Liver (tissue), 9 donors: ENCODE data around the gene LENEP. TPM values are rescaled to one million over a fixed set of nuclear protein-coding genes. Genes with fewer than 3 reads are reported as not detected.
A peak's percentile ranks its signal among the peaks of the same experiment; 100 is the strongest.

ENCODE experiments used
- DNase-seq: peaks from one replicate; pipeline ENCODE4 v3.0.0-alpha.2; 2017; ENCODE audit warnings: low spot score
- H3K27ac ChIP-seq, 2 donors: one replicate each; pipeline ENCODE4 v1.7.0; 2013; ENCODE audit warnings: inconsistent platforms in 2 of 2, low read length in 2 of 2, control low read depth in 1 of 2, low read depth in 1 of 2, mild to moderate bottlenecking in 1 of 2
- H3K27me3 ChIP-seq, 4 donors: one replicate each; pipeline versions ENCODE4 v1.6.1 to v1.7.0; 2013; ENCODE audit warnings: low read length in 3 of 4, inconsistent platforms in 1 of 4, mild to moderate bottlenecking in 1 of 4, moderate library complexity in 1 of 4; ENCODE audit not compliant: control insufficient read depth in 4 of 4, insufficient read depth in 4 of 4
- H3K36me3 ChIP-seq, 4 donors: one replicate each; pipeline versions ENCODE4 v1.6.1 to v1.7.0; 2013; ENCODE audit warnings: low read length in 3 of 4, mild to moderate bottlenecking in 3 of 4, low read depth in 1 of 4, moderate library complexity in 1 of 4; ENCODE audit not compliant: control insufficient read depth in 4 of 4, insufficient read depth in 3 of 4
- H3K4me1 ChIP-seq, 4 donors: one replicate each; pipeline versions ENCODE4 v1.6.1 to v1.7.0; 2013; ENCODE audit warnings: low read length in 3 of 4, mild to moderate bottlenecking in 3 of 4, moderate library complexity in 1 of 4; ENCODE audit not compliant: control insufficient read depth in 4 of 4, insufficient read depth in 4 of 4
- H3K4me3 ChIP-seq, 3 donors: one replicate each; pipeline versions ENCODE4 v1.6.1 to v1.7.0; 2013; ENCODE audit warnings: low read length in 3 of 3, control low read depth in 1 of 3, low read depth in 1 of 3, mild to moderate bottlenecking in 1 of 3
- H3K9ac ChIP-seq, 2 donors: one replicate each; pipeline ENCODE4 v1.7.0; 2013; ENCODE audit warnings: low read length in 2 of 2, mild to moderate bottlenecking in 2 of 2, moderate library complexity in 2 of 2, control low read depth in 1 of 2, low read depth in 1 of 2
- H3K9me3 ChIP-seq, 4 donors: one replicate each; pipeline versions ENCODE4 v1.6.1 to v1.7.0; 2013; ENCODE audit warnings: low read length in 3 of 4; ENCODE audit not compliant: control insufficient read depth in 4 of 4
- FOXA1 ChIP-seq: IDR thresholded peaks from 2 replicates; pipeline ENCODE4 v1.6.1; 2016; ENCODE audit warnings: antibody characterized with exemption
- FOXA2 ChIP-seq: IDR thresholded peaks from 2 replicates; pipeline ENCODE4 v1.6.1; 2016; ENCODE audit warnings: antibody characterized with exemption
- GABPA ChIP-seq, 2 donors: IDR thresholded peaks in 1 of 2; conservative IDR thresholded peaks in 1 of 2; 2 replicates each; pipeline ENCODE4 v1.6.1; 2016; ENCODE audit warnings: antibody characterized with exemption in 2 of 2, mild to moderate bottlenecking in 1 of 2, moderate library complexity in 1 of 2
- HNF4A ChIP-seq, 2 donors: conservative IDR thresholded peaks; 2 replicates each; pipeline ENCODE4 v1.6.1; 2016; ENCODE audit warnings: antibody characterized with exemption in 2 of 2, mild to moderate bottlenecking in 2 of 2
- HNF4G ChIP-seq: IDR thresholded peaks from 2 replicates; pipeline ENCODE4 v1.6.1; 2016; ENCODE audit warnings: antibody characterized with exemption
- JUND ChIP-seq, 2 donors: IDR thresholded peaks; 2 replicates each; pipeline ENCODE4 v1.6.1; 2016; ENCODE audit warnings: antibody characterized with exemption in 2 of 2
- NR2F2 ChIP-seq: IDR thresholded peaks from 2 replicates; pipeline ENCODE4 v1.6.1; 2016; ENCODE audit warnings: antibody characterized with exemption
- RAD21 ChIP-seq, 2 donors: IDR thresholded peaks; 2 replicates each; pipeline ENCODE4 v1.6.1; 2016; ENCODE audit warnings: antibody characterized with exemption in 2 of 2, mild to moderate bottlenecking in 2 of 2
- RXRA ChIP-seq, 2 donors: IDR thresholded peaks; 2 replicates each; pipeline ENCODE4 v1.6.1; 2017 to 2018; ENCODE audit warnings: antibody characterized with exemption in 2 of 2, mild to moderate bottlenecking in 1 of 2
- SP1 ChIP-seq: IDR thresholded peaks from 2 replicates; pipeline ENCODE4 v1.6.1; 2018; ENCODE audit warnings: antibody characterized with exemption, mild to moderate bottlenecking
- TAF1 ChIP-seq: conservative IDR thresholded peaks from 2 replicates; pipeline ENCODE4 v1.6.1; 2016; ENCODE audit warnings: antibody characterized with exemption, mild to moderate bottlenecking
- YY1 ChIP-seq: IDR thresholded peaks from 2 replicates; pipeline ENCODE4 v1.6.1; 2016; ENCODE audit warnings: antibody characterized with exemption, mild to moderate bottlenecking
- WGBS: extraction: QIAGEN DNeasy Blood & Tissue Kit; methylation state at CpG from one replicate; pipeline ENCODE4 v1.1.7; 2013; 5-methylcytosine and 5-hydroxymethylcytosine counted together
- polyA plus RNA-seq, 2 donors: library from polyadenylated mRNA; stranded (reverse) in 1 of 2; unstranded in 1 of 2; fragments of 200-250 nt in 1 of 2; fragments of >200 nt in 1 of 2; fragmentation: Nextera tagmentation in 1 of 2; extraction: Ambion mirVana in 1 of 2; gene quantifications; one replicate each; pipeline versions ENCODE4 v1.2.1 to v1.2.3, GENCODE V29; 2013 to 2015
- total RNA-seq, 2 donors: library from RNA; depleted of rRNA; stranded (reverse); fragments of >200 nt; gene quantifications; one replicate each; pipeline ENCODE4 v1.2.3, GENCODE V29; 2014
- TF ChIP-seq, protein P1 (sequence below): fragments of 150-350 bp; IDR thresholded peaks from 2 replicates; pipeline ENCODE4 v1.5.1; 2017; ENCODE audit warnings: improper control_type of control experiment, low read depth, low read length; ENCODE audit not compliant: missing input control
- TF ChIP-seq, protein P2 (sequence below): IDR thresholded peaks from 2 replicates; pipeline ENCODE4 v1.6.1; 2016; ENCODE audit warnings: antibody characterized with exemption
- donor health status: healthy.
- donor health status: healthy.
- donor health status: healthy.
- donor health status: healthy.
- donor health status: healthy.

Gene LENEP
- total and polyA plus RNA-seq, 4 donors = 0.42 TPM; not detected in 3

DNA sequence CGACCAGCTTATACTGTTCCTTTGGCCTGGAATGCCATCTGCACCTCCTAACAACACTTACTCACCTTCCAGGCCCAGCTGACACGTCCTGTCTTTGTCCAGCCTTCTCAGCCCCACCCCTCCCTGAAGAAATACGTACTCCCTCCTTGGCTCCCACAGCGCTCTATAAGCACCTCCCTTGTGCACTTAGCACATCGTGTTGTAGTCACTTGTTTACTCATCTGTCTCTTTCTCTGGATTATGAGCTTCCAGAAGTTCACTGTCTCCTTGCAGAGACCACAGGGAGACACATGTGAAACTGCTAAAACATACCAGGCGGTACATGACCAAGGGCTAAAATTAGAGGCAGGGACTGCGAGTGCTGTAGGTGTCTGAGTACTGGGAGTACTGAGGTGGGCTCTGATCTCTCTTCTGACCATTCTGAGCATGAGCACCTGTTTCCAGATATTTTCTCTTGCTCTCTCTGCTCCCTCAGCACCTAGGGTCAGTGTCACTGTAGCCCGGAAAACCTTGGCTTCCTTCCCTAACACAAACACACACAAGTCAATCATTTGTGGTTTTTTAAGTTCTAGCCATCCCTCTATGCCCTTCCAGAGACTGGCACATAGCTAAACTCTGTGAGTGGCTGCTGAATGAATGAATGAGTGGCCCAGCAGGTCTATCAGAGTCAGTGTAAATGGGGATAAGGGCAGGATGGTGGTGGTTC is 45.4 kb downstream of the LENEP start:
- Histone ChIP-seq H3K9ac (no peak overlapping the region), H3K9me3 (no peaks in the 10 kb centered on the region), H3K27me3 (no peaks in the 10 kb centered on the region), H3K36me3 (no peaks in the 10 kb centered on the region), H3K4me3 (no peak overlapping the region), H3K4me1 (peaks cover 6 to 26% (median 17%) of the 10 kb centered on the region in 4 donors), H3K27ac (peak overlapping the region in 1 of 2 donors; percentile 38)
- peak in 1 of 2 donors; percentile 21 for TF ChIP-seq HNF4A (conservative IDR thresholded peaks at IDR 0.05)
- TF ChIP-seq GABPA (IDR thresholded peaks at IDR 0.05 in 1 of 2, conservative IDR thresholded peaks at IDR 0.05 in 1 of 2) = no peak
- TF ChIP-seq SP1 = peak; percentile 27
- no peak for TF ChIP-seq HNF4G
- no peak for TF ChIP-seq TAF1
- TF ChIP-seq FOXA2 = no peak
- no peak for TF ChIP-seq JUND (IDR thresholded peaks at IDR 0.05)
- peak in 1 of 2 donors; percentile 8 for TF ChIP-seq RXRA (IDR thresholded peaks at IDR 0.05)
- WGBS = 47% methylated on average over 8 of the region's 8 CpGs
- DNase-seq = no peak

DNA sequence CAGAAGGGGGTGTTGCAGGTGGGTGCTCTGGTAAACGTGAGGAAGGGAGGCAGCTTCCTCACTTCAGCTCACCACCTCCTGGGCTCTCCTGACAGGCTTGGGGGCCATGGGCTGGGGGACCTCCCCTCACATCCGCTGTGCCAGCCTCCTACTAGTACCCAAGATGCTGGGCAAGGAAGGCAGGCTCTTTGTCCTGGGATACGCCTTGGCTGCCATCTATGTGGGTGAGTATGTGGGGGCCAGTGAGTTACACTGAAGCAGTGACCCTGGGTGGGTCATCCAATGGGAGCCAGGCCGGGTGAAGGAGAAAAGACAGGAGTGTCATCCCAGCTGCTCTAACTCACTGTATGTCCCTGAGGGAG is 45.9 kb downstream of the LENEP start:
- Histone ChIP-seq H3K9me3 (no peaks in the 10 kb centered on the region), H3K27me3 (no peaks in the 10 kb centered on the region), H3K36me3 (no peaks in the 10 kb centered on the region), H3K9ac (no peak overlapping the region), H3K27ac (peak overlapping the region in 1 of 2 donors; percentile 38), H3K4me3 (no peak overlapping the region), H3K4me1 (peaks cover 8 to 32% (median 22%) of the 10 kb centered on the region in 4 donors)
- WGBS = 81% methylated on average over 4 of the region's 4 CpGs
- no peak for DNase-seq
- TF ChIP-seq YY1 = no peak
- TF ChIP-seq, protein P1, sequence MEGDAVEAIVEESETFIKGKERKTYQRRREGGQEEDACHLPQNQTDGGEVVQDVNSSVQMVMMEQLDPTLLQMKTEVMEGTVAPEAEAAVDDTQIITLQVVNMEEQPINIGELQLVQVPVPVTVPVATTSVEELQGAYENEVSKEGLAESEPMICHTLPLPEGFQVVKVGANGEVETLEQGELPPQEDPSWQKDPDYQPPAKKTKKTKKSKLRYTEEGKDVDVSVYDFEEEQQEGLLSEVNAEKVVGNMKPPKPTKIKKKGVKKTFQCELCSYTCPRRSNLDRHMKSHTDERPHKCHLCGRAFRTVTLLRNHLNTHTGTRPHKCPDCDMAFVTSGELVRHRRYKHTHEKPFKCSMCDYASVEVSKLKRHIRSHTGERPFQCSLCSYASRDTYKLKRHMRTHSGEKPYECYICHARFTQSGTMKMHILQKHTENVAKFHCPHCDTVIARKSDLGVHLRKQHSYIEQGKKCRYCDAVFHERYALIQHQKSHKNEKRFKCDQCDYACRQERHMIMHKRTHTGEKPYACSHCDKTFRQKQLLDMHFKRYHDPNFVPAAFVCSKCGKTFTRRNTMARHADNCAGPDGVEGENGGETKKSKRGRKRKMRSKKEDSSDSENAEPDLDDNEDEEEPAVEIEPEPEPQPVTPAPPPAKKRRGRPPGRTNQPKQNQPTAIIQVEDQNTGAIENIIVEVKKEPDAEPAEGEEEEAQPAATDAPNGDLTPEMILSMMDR = no peak
- no peak for TF ChIP-seq FOXA1

DNA sequence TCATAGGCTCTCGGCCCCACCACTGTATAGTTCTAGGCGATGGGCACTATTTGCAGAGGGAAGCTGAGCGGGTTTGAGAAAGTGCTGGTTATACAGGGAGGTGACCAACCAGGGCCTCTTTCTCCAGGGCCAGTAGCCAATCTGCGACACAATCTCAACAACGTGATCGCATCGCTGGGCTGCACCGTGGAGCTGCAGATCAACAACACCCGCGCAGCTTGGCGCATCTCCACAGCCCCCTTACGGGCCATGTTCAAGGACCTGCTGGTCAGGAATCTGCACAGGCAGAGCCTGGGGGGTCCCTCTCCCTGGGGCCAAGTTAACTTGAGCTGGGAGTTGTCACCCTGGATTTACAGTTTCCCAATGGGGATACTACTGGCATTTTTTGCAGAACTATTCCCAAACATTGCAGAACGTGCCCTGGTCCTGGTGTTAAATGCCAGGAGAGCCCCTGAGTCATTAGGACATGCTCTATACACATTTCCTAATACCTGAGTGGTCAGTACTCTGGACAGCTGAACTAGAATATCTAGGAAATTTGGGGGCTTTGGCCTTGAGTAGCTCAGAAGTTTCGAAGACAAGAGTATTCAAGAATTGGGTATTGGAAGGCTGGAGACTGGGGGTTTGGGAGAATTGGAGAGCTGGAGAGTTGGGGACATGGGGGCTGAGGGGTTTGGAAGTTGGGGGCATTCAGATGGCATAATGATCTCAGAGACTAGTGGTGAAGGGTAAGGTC is 47.1 kb downstream of the LENEP start:
- no peak overlapping the region for H3K9ac ChIP-seq
- H3K4me1 ChIP-seq = peaks cover 10 to 43% (median 32%) of the 10 kb centered on the region in 4 donors
- no peak overlapping the region for H3K27ac ChIP-seq
- no peaks in the 10 kb centered on the region for H3K27me3 ChIP-seq
- H3K4me3 ChIP-seq = no peak overlapping the region
- H3K36me3 ChIP-seq = no peaks in the 10 kb centered on the region
- H3K9me3 ChIP-seq = no peaks in the 10 kb centered on the region
- TF ChIP-seq, protein P2, sequence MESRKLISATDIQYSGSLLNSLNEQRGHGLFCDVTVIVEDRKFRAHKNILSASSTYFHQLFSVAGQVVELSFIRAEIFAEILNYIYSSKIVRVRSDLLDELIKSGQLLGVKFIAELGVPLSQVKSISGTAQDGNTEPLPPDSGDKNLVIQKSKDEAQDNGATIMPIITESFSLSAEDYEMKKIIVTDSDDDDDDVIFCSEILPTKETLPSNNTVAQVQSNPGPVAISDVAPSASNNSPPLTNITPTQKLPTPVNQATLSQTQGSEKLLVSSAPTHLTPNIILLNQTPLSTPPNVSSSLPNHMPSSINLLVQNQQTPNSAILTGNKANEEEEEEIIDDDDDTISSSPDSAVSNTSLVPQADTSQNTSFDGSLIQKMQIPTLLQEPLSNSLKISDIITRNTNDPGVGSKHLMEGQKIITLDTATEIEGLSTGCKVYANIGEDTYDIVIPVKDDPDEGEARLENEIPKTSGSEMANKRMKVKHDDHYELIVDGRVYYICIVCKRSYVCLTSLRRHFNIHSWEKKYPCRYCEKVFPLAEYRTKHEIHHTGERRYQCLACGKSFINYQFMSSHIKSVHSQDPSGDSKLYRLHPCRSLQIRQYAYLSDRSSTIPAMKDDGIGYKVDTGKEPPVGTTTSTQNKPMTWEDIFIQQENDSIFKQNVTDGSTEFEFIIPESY = no peak
- TF ChIP-seq RAD21 (IDR thresholded peaks at IDR 0.05) (no peak), SP1 (no peak), GABPA (IDR thresholded peaks at IDR 0.05 in 1 of 2, conservative IDR thresholded peaks at IDR 0.05 in 1 of 2) (no peak), NR2F2 (no peak), YY1 (no peak), HNF4G (no peak)
- DNase-seq = no peak
- WGBS = 96% methylated on average over 14 of the region's 14 CpGs
